Sciatic nerve (tissue), 2 donors: Measurements from ENCODE around the gene OR52E5. TPM values are rescaled to one million over a fixed set of nuclear protein-coding genes. Genes with fewer than 3 reads are reported as not detected.

Experiments used
- ATAC-seq: fragments of 200-7000 bp; cut with Tn5 transposase; one replicate; pipeline ENCODE4 v1.9.1; 2020; ENCODE audit warnings: mild to moderate bottlenecking, moderate library complexity
- DNase-seq: peaks from one replicate; pipeline ENCODE4 v3.0.0-alpha.2; 2020; ENCODE audit warnings: low spot score
- intact Hi-C: fragments of 100-400 bp; cut with DNase I; formaldehyde crosslinking; loops from one replicate; pipeline ENCODE4 v1.14.2; 2022
- total RNA-seq: library from RNA; stranded (reverse); fragmentation: NEBNext Ultra II Directional; extraction: Animal tissue kit (Norgen Biotek cat#: 25700); gene quantifications from one replicate; pipeline ENCODE4 v1.2.1, GENCODE V29; 2021
- donor health status: DM: no; HTN: no; CAD: no.
- donor health status: DM: no; HTN: no; CAD: no.

The OR52E5 gene
- total RNA-seq, 1 donor from 2014 or later = not detected

GRCh38 chr11:5930614-5931013 lies 37.6 kb downstream of the OR52E5 start:
- intact Hi-C loops = no loop called here
- DNase-seq (no peak), ATAC-seq (no peak)

- intact Hi-C loops = no loop called here
- no peak for DNase-seq
- no peak for ATAC-seq
These were observed 38.1 kb downstream of the OR52E5 start for GRCh38 chr11:5931061-5931460.

GRCh38 chr11:5932671-5933070 lies 39.7 kb downstream of the OR52E5 start:
- intact Hi-C loops = no loop called here
- no peak for ATAC-seq
- DNase-seq = no peak

- intact Hi-C loops = no loop called here
- ATAC-seq (no peak), DNase-seq (no peak)
These were observed 40.1 kb downstream of the OR52E5 start for GRCh38 chr11:5933116-5933515.

GRCh38 chr11:5937868-5938602 lies 45.0 kb downstream of the OR52E5 start:
- DNase-seq = no peak
- intact Hi-C loops = no loop called here
- ATAC-seq = no peak

GRCh38 chr11:5938603-5938965 lies 45.6 kb downstream of the OR52E5 start:
- no peak for ATAC-seq
- no peak for DNase-seq
- intact Hi-C loops = no loop called here

GRCh38 chr11:5940748-5941147 lies 47.7 kb downstream of the OR52E5 start:
- DNase-seq (no peak), ATAC-seq (no peak)
- intact Hi-C loops = no loop called here

- DNase-seq (no peak), ATAC-seq (no peak)
- intact Hi-C loops = no loop called here
These were observed 48.9 kb downstream of the OR52E5 start, which contains the start of gene OR56A3 for GRCh38 chr11:5941951-5942350. Gene OR56A3 (plus strand): TSS chr11:5942251. CDS start chr11:5947347, 5,096 bp downstream.

Other genes starting within 250 kb of the OR52E5 start
- 28.4 TPM for gene TRIM5, start 208.1 kb upstream of the OR52E5 start, total RNA-seq
- 86.7 TPM for gene TRIM22, start 203.4 kb upstream of the OR52E5 start, total RNA-seq
- gene OR56B1, start 156.8 kb upstream of the OR52E5 start, total RNA-seq = 0.40 TPM
- gene OR52N4, start 139.0 kb upstream of the OR52E5 start, total RNA-seq = 0.85 TPM
- gene OR52N5, start 109.9 kb upstream of the OR52E5 start, total RNA-seq = not detected
- 0.13 TPM for gene OR52N1, start 101.9 kb upstream of the OR52E5 start, total RNA-seq
- not detected for gene OR52N2, start 84.3 kb upstream of the OR52E5 start, total RNA-seq
- gene OR52E6, start 51.3 kb upstream of the OR52E5 start, total RNA-seq = not detected
- not detected for gene OR52E8, start 35.5 kb upstream of the OR52E5 start, total RNA-seq
- gene OR52E4, start 12.6 kb upstream of the OR52E5 start, total RNA-seq = not detected
- not detected for gene OR56A3, start 49.0 kb downstream of the OR52E5 start, total RNA-seq
- not detected for gene OR56A5, start 75.3 kb downstream of the OR52E5 start, total RNA-seq
- not detected for gene OR52L1, start 93.8 kb downstream of the OR52E5 start, total RNA-seq
- gene OR56A4, start 113.7 kb downstream of the OR52E5 start, total RNA-seq = 0.09 TPM
- gene OR56A1, start 137.6 kb downstream of the OR52E5 start, total RNA-seq = 0.13 TPM
- not detected for gene OR56B4, start 214.5 kb downstream of the OR52E5 start, total RNA-seq